Endothelial cell (in vitro differentiated cells): ENCODE results near the gene GSG1L2. TPM values are rescaled to one million over a fixed set of nuclear protein-coding genes. Genes with fewer than 3 reads are reported as not detected.

Experiments
- DNase-seq: peaks from one replicate; pipeline ENCODE4 v3.0.0; 2021; ENCODE audit warnings: low spot score
- H3K27ac Mint-ChIP-seq: one replicate; pipeline ENCODE4 v1.8.0; 2021; ENCODE audit warnings: mixed read lengths, inconsistent platforms; ENCODE audit not compliant: unreplicated experiment
- H3K27me3 Mint-ChIP-seq: one replicate; pipeline ENCODE4 v1.8.0; 2021; ENCODE audit warnings: mild to moderate bottlenecking, moderate library complexity, mixed read lengths, inconsistent platforms; ENCODE audit not compliant: unreplicated experiment
- H3K36me3 Mint-ChIP-seq: one replicate; pipeline ENCODE4 v1.8.0; 2021; ENCODE audit warnings: mild to moderate bottlenecking, low read depth, mixed read lengths, inconsistent platforms; ENCODE audit not compliant: unreplicated experiment
- H3K4me1 Mint-ChIP-seq: one replicate; pipeline ENCODE4 v1.8.0; 2021; ENCODE audit warnings: mild to moderate bottlenecking, mixed read lengths, inconsistent platforms; ENCODE audit not compliant: unreplicated experiment
- H3K4me3 Mint-ChIP-seq: one replicate; pipeline ENCODE4 v1.8.0; 2021; ENCODE audit warnings: mild to moderate bottlenecking, mixed read lengths, inconsistent platforms; ENCODE audit not compliant: unreplicated experiment
- H3K9me3 Mint-ChIP-seq: one replicate; pipeline ENCODE4 v1.8.0; 2021; ENCODE audit warnings: mixed read lengths, inconsistent platforms; ENCODE audit not compliant: unreplicated experiment
- CTCF ChIP-seq: fragments of 200-600 bp; sonication (generic); IDR thresholded peaks from one replicate; pipeline ENCODE4 v1.5.0; 2021; ENCODE audit warnings: antibody characterized with exemption; ENCODE audit not compliant: unreplicated experiment
- total RNA-seq: library from RNA; stranded (reverse); fragmentation: NEBNext Ultra II Directional; extraction: Animal tissue kit (Norgen Biotek cat#: 25700); gene quantifications from one replicate; pipeline ENCODE4 v1.2.1, GENCODE V29; 2021; ENCODE audit not compliant: unreplicated experiment

The GSG1L2 gene
- total RNA-seq, 1 donor from 2014 or later: not detected

GRCh38 chr17:9828296-9829295, 6.7 kb upstream of the GSG1L2 start:
- Mint-ChIP-seq H3K27ac (no peak overlapping the region), H3K27me3 (peaks cover 3% of the 10 kb centered on the region), H3K9me3 (no peaks in the 10 kb centered on the region), H3K4me3 (no peak overlapping the region), H3K4me1 (peaks cover 4% of the 10 kb centered on the region), H3K36me3 (no peaks in the 10 kb centered on the region)
- TF ChIP-seq CTCF: no peak
- no peak for DNase-seq

DNA sequence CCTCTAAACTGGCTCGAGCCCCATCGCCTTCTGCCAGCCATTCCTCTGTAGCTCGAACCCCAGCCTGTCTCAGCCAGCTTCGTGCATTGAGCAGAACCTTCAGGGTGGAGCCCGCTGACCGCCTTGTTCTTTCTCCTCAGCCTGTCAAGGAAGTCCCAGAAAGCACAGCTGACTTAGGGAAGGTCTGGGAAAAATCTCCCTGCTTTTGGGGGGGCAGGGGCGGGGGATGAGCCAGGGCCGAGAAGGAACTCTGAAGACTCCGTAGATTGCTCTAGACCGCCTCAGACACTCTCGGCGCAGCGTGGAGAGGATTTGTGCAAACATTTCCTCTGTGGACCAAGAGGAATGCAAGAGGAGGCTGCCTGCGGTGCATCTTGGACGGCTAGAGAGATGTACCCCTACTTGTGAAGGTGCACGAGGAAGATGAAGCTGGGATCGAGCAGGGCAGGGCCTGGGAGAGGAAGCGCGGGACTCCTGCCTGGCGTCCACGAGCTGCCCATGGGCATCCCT, 3.8 kb upstream of the GSG1L2 start, which contains the start of gene GLP2R:
GLP2R (plus strand) TSS at position 284 of the 510 bp plus-strand sequence; CDS start at position 424, 140 bp downstream.
- Mint-ChIP-seq H3K36me3 (no peaks in the 10 kb centered on the region), H3K27me3 (peaks cover 1% of the 10 kb centered on the region), H3K27ac (no peak within 1 kb of the TSS), H3K4me3 (no peak within 1 kb of the TSS), H3K4me1 (peaks cover 4% of the 10 kb centered on the region), H3K9me3 (no peaks in the 10 kb centered on the region)
- no peak for DNase-seq
- no peak for TF ChIP-seq CTCF

- Mint-ChIP-seq H3K4me1 (peaks cover 4% of the 10 kb centered on the region), H3K9me3 (no peaks in the 10 kb centered on the region), H3K27me3 (peaks cover 1% of the 10 kb centered on the region), H3K4me3 (no peak overlapping the region), H3K27ac (no peak overlapping the region), H3K36me3 (no peaks in the 10 kb centered on the region)
- DNase-seq: no peak
- TF ChIP-seq CTCF: no peak
Measured at GRCh38 chr17:9824797-9825338, 3.0 kb upstream of the GSG1L2 start.

DNA sequence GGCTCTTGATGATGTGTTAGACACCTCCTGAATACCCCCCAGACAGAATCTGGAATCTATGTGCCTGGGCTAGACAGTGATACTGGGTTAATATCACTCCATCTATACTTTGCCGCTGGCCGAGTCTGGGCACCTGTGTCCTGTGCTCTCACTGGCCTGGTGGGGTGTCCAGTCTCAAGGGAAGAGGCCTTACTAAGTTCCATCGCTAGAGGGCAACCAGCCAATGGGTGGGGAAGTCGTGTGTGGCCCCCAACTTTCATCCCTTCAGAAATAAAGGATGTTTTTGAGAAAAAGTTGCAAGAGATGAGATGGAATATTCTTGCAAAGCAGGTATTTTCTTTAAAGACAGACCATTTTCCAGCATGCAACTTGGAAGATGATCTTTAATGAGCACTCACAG, 2.2 kb upstream of the GSG1L2 start:
- H3K27ac Mint-ChIP-seq: no peak overlapping the region
- no peaks in the 10 kb centered on the region for H3K9me3 Mint-ChIP-seq
- DNase-seq: no peak

More for the DNA sequence above, 2.2 kb upstream of the GSG1L2 start:
- peaks cover 1% of the 10 kb centered on the region for H3K27me3 Mint-ChIP-seq
- no peak for TF ChIP-seq CTCF
- no peaks in the 10 kb centered on the region for H3K36me3 Mint-ChIP-seq
- peaks cover 4% of the 10 kb centered on the region for H3K4me1 Mint-ChIP-seq
- no peak overlapping the region for H3K4me3 Mint-ChIP-seq
